Activated CD8-positive, alpha-beta memory T cell treated with anti-CD3 and anti-CD28 coated beads, Interleukin-2, amount 10 ng/mL, durations not matched to agents 7 days and 5 days (primary cell): ENCODE data around the gene ABO. TPM values are rescaled to one million over a fixed set of nuclear protein-coding genes. Genes with fewer than 3 reads are reported as not detected.
"Not testable (repeated sequence)": the region's sequence is repeated elsewhere in the genome, so short reads cannot be mapped to it uniquely, and the experiment has no call there.

Experiments
- ATAC-seq: fragments of 150-1000 bp; cut with Tn5 transposase; one replicate; pipeline ENCODE4 v1.10.0; 2021; ENCODE audit warnings: moderate library complexity
- CTCF ChIA-PET: fragments of 350-600 bp; sonication (Branson Sonifier 250); formaldehyde crosslinking; loops from one replicate; lab custom pipeline; 2021; ENCODE audit warnings: antibody characterized with exemption; lab: Charles Lee
- DNase-seq: peaks from one replicate; pipeline ENCODE4 v3.0.0-alpha.2; 2020
- H3K27ac Mint-ChIP-seq: one replicate; pipeline ENCODE4 v1.8.0; 2021; ENCODE audit warnings: mild to moderate bottlenecking, mixed read lengths
- H3K27me3 Mint-ChIP-seq: one replicate; pipeline ENCODE4 v1.8.0; 2021; ENCODE audit warnings: mixed read lengths
- H3K36me3 Mint-ChIP-seq: one replicate; pipeline ENCODE4 v1.8.0; 2021; ENCODE audit warnings: mild to moderate bottlenecking, mixed read lengths
- H3K4me1 Mint-ChIP-seq: one replicate; pipeline ENCODE4 v1.8.0; 2021; ENCODE audit warnings: mixed read lengths
- H3K4me3 Mint-ChIP-seq: one replicate; pipeline ENCODE4 v1.8.0; 2021; ENCODE audit warnings: mild to moderate bottlenecking, moderate library complexity, mixed read lengths
- H3K9me3 Mint-ChIP-seq: one replicate; pipeline ENCODE4 v1.8.0; 2022; ENCODE audit warnings: low read depth, mixed read lengths
- total RNA-seq, 2 experiments: library from RNA; stranded (reverse); gene quantifications; one replicate each; pipeline ENCODE4 v1.2.3, GENCODE V29; 2021

The ABO gene
- not detected for total RNA-seq

DNA sequence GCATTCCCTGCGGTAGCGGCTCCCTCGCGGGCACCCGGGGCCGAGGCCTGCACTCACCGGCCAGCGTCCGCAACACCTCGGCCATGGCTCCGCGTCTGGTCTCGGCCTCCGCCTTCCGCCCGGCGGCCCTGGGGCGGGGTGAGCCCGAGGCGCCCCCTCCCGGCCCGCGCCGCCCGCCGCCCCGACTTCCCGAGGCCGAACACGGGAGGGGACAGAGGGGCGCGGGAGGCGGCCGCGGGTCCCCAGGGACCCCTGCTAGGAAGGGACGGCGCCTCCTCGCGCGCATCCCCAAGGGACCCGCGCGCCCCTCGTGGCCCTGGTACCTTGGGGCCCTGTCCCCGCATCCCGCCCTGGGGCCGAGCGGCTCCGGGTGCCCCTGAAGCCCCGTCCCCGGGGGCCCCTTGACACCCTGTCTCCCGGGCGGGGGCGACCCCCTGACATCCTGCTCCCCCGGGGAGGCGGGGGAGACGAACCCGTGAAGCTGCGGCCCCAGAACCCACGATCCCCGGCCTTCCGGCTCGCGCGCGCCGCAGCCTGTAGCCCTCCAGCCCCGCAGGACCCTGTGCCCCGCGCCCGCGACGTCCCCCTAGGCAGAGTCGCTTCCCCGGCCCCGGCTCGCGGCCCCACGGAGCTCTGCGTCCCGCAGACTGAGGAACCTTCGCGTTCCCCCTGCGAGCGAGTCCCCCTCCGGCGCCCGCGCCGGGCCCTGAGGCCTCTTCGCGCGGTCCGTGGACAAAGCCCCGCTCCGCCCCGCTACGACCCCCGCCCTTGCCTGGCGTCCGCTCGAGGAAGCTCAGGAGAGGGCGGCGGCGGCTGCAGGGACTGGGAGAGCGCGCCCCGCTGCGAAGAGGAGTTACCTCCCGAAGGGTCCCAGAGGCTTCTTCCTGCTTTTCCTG lies at the start of gene ABO:
ABO (minus strand) TSS at position 97 of the 896 bp plus-strand sequence.
- ATAC-seq (no peak), DNase-seq (peak; percentile 5)
- Mint-ChIP-seq H3K27ac (no peak within 1 kb of the TSS), H3K36me3 (no peaks in the 10 kb centered on the region), H3K4me3 (no peak within 1 kb of the TSS), H3K9me3 (no peaks in the 10 kb centered on the region), H3K4me1 (no peaks in the 10 kb centered on the region), H3K27me3 (peaks cover 59% of the 10 kb centered on the region)
- CTCF ChIA-PET = no interaction called here

- Mint-ChIP-seq H3K4me1 (no peaks in the 10 kb centered on the region), H3K27ac (no peak overlapping the region), H3K4me3 (no peak overlapping the region), H3K27me3 (no peaks in the 10 kb centered on the region), H3K36me3 (no peaks in the 10 kb centered on the region), H3K9me3 (no peaks in the 10 kb centered on the region)
- no peak for ATAC-seq
- DNase-seq = no peak
- CTCF ChIA-PET = interaction anchor here (1.6 kb wide), 1 partner anchor 10 kb away, joined by 3 read pairs; no protein-coding TSS in a partner anchor
These were observed 49.1 kb upstream of the ABO start for GRCh38 chr9:133323991-133324703.

DNA sequence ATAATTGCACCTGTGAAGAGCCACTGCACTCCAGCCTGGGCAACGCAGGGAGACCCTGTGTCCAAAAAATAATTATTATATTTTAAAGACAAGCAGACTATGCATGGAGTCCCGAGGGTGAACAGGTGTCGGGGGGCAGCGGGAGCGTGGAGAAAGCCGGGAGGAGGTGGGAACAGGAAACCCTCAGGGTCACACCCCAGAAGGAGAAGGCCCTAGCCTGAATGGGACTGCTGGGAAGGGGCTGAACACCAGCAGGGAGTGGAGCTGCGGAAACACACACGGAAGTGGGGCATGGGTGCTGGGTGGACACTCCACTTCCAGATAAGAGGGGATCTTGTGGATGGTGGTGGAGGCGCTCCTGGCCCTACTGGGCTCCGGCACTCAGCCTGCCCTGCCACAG lies 48.2 kb upstream of the ABO start:
- CTCF ChIA-PET = no interaction called here
- Mint-ChIP-seq H3K4me3 (no peak overlapping the region), H3K27me3 (no peaks in the 10 kb centered on the region), H3K9me3 (no peaks in the 10 kb centered on the region), H3K36me3 (no peaks in the 10 kb centered on the region), H3K4me1 (no peaks in the 10 kb centered on the region), H3K27ac (no peak overlapping the region)
- DNase-seq = no peak
- ATAC-seq = no peak

GRCh38 chr9:133322701-133323100 lies 47.7 kb upstream of the ABO start:
- Mint-ChIP-seq H3K4me1 (no peaks in the 10 kb centered on the region), H3K36me3 (no peaks in the 10 kb centered on the region), H3K4me3 (no peak overlapping the region), H3K27ac (no peak overlapping the region), H3K27me3 (no peaks in the 10 kb centered on the region), H3K9me3 (no peaks in the 10 kb centered on the region)
- no peak for ATAC-seq
- CTCF ChIA-PET = no interaction called here
- no peak for DNase-seq

GRCh38 chr9:133321411-133321935 lies 46.5 kb upstream of the ABO start:
- no peak overlapping the region for H3K4me3 Mint-ChIP-seq
- CTCF ChIA-PET = no interaction called here
- DNase-seq (no peak), ATAC-seq (no peak)
- H3K27ac Mint-ChIP-seq = no peak overlapping the region
- no peaks in the 10 kb centered on the region for H3K4me1 Mint-ChIP-seq
- H3K9me3 Mint-ChIP-seq = no peaks in the 10 kb centered on the region
- no peaks in the 10 kb centered on the region for H3K27me3 Mint-ChIP-seq
- no peaks in the 10 kb centered on the region for H3K36me3 Mint-ChIP-seq

DNA sequence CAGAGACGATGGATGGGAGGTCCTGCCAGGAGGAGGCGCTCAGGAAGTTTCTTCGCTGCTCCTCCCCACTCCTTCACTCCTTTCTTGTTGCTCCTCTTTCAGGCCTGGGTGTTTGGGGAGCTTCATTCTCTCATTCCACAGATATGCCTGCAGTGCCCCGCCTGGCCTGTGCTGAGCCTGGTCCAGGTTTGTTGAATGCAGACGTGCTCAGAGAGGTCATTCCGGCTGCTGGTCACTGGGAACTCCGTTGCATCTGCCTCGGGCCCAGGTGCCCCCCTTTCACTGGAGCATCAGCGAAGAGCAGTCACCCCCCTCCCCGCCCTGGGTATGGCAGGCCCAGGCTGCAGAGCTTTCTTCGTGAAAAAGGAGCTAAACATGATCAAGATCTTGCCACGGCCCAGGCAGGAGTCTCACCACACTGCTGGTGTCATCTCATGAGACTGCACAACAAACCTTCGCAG lies 45.5 kb upstream of the ABO start:
- CTCF ChIA-PET = interaction anchor here (1.4 kb wide), 1 partner anchor 9 kb away, joined by 3 read pairs; no protein-coding TSS in a partner anchor
- H3K4me1 Mint-ChIP-seq = no peaks in the 10 kb centered on the region
- DNase-seq (no peak), ATAC-seq (no peak)
- H3K36me3 Mint-ChIP-seq = no peaks in the 10 kb centered on the region
- H3K27ac Mint-ChIP-seq = no peak overlapping the region
- no peaks in the 10 kb centered on the region for H3K9me3 Mint-ChIP-seq
- H3K27me3 Mint-ChIP-seq = no peaks in the 10 kb centered on the region
- no peak overlapping the region for H3K4me3 Mint-ChIP-seq

DNA sequence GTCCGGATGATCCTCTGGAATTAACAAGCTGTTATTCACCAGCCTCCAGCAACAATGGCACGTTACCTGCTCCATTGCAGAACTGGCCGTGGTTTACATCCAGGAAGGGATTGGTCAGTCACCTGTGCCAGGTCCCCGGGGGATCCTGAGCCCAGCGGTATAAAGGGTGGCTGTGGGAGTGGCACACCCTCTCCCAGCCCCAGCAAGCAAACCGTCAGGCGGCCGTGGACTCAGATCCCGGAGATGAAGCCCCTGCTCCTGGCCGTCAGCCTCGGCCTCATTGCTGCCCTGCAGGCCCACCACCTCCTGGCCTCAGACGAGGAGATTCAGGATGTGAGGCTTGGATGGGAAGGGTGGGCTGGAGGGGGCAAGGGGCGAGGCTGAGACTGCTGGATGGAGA lies 42.5 kb upstream of the ABO start:
- H3K27ac Mint-ChIP-seq, H3K27me3 Mint-ChIP-seq, ATAC-seq, H3K9me3 Mint-ChIP-seq, H3K4me1 Mint-ChIP-seq, CTCF ChIA-PET, H3K36me3 Mint-ChIP-seq, DNase-seq, H3K4me3 Mint-ChIP-seq: not testable (repeated sequence)

DNA sequence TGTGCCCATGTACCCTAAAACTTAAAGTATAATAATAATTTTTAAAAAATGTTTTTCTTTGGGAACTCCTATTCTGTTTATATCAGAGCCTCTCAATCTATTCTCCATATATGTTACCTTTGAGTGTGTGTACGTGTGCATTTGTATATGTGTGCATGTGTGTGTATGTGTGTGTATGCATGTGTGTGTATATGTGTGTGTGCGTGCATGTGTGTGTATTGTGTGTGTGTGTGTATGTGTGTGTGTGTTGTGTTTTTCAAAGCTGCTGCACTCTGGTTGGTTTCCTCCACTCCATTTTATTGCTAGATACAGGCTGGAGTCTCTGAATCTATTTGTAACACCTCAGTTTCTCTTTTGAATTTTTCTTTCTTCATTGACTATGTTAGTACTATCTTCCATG lies 41.0 kb upstream of the ABO start:
- no peaks in the 10 kb centered on the region for H3K36me3 Mint-ChIP-seq
- H3K4me3 Mint-ChIP-seq = no peak overlapping the region
- H3K27me3 Mint-ChIP-seq = peaks cover 2% of the 10 kb centered on the region
- no peak overlapping the region for H3K27ac Mint-ChIP-seq
- DNase-seq = no peak
- H3K9me3 Mint-ChIP-seq = no peaks in the 10 kb centered on the region
- CTCF ChIA-PET = no interaction called here
- no peak for ATAC-seq
- no peaks in the 10 kb centered on the region for H3K4me1 Mint-ChIP-seq

GRCh38 chr9:133309608-133310007 lies 34.6 kb upstream of the ABO start:
- Mint-ChIP-seq H3K27ac (no peak overlapping the region), H3K36me3 (no peaks in the 10 kb centered on the region), H3K4me3 (no peak overlapping the region), H3K9me3 (no peaks in the 10 kb centered on the region), H3K4me1 (no peaks in the 10 kb centered on the region), H3K27me3 (peaks cover 12% of the 10 kb centered on the region)
- CTCF ChIA-PET = no interaction called here
- ATAC-seq (no peak), DNase-seq (no peak)

DNA sequence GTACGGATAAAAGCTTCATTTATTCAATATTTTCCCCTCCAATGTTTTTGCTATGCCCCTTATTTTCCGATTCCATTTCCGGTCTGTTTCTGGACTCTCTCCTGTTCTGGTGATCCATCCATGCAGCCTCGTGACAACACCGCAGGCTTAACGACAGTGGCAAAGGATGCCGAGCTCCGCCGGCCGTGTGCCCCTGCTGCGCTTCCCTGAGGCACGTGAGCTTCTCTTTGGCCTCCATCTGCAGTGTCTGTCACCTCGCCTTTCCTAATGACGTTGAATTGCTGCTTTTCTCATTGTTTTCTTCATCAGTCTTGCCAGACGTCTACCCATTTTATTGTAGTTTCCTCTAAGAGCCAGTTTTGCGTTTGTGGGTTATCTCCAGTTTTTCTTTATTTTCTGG lies 32.3 kb upstream of the ABO start:
- CTCF ChIA-PET = no interaction called here
- Mint-ChIP-seq H3K36me3 (no peaks in the 10 kb centered on the region), H3K27ac (no peak overlapping the region), H3K4me1 (no peaks in the 10 kb centered on the region), H3K27me3 (peaks cover 12% of the 10 kb centered on the region), H3K9me3 (no peaks in the 10 kb centered on the region), H3K4me3 (no peak overlapping the region)
- ATAC-seq (no peak), DNase-seq (no peak)

DNA sequence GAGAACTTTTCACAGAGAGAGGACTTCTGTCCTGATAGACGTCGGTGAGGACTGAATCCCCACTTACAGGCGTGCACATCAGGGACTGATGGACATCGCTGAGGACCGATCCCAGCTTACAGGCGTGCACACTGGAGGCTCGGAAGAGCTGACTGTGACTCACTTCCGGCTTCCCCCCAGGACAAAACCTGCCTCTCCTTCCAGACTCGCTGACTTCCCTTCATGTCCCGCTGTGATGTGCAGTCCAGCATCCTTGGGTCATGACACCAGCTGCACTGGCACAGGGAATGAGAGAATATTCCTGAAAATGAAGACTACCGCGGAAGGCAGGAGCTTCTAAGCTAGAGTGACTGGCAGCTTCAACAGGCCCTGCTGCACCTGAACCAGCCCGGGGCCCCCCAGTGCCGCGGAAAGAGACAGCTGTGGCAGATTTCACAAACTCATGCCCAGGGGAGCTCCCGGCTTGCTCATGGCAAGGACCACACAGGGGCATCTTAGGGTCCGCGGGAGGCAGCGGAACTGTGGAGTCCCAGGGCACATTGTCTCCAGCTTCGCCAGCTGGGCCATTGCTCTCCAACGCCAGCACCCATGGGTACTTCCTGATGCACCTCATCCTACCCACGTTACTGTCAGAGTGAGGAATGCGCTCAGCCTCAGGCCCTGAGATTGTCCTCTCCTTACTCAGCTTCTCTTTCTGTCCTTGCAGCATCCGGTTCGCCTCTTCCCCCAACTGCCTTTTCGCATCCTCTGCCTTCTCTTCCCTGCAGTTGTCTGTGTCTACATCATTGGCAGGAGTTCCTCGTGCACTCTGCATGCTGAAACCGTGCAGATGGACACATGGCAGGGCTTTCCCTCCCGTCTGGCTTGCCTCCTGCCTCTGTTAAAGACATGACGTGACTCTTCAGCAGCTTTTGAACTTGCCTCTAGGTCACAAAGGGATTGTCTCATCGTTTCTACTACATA lies 31.5 kb upstream of the ABO start:
- no peak for DNase-seq
- Mint-ChIP-seq H3K9me3 (no peaks in the 10 kb centered on the region), H3K4me3 (no peak overlapping the region), H3K4me1 (no peaks in the 10 kb centered on the region), H3K27ac (no peak overlapping the region), H3K36me3 (no peaks in the 10 kb centered on the region), H3K27me3 (peaks cover 12% of the 10 kb centered on the region)
- ATAC-seq = no peak
- CTCF ChIA-PET = no interaction called here

GRCh38 chr9:133305731-133306130 lies 30.7 kb upstream of the ABO start:
- Mint-ChIP-seq H3K27ac (no peak overlapping the region), H3K36me3 (no peaks in the 10 kb centered on the region), H3K27me3 (peaks cover 9% of the 10 kb centered on the region), H3K4me3 (no peak overlapping the region), H3K4me1 (no peaks in the 10 kb centered on the region), H3K9me3 (no peaks in the 10 kb centered on the region)
- CTCF ChIA-PET = no interaction called here
- no peak for ATAC-seq
- no peak for DNase-seq
